HG02884 (cell line): ENCODE data around the gene GTF2IRD2.
"Not testable (repeated sequence)": the region's sequence is repeated elsewhere in the genome, so short reads cannot be mapped to it uniquely, and the experiment has no call there.

ENCODE experiments used
- ATAC-seq: cut with Tn5 transposase; IDR thresholded peaks from one replicate; pipeline ENCODE4 v1.9.1; 2021; ENCODE audit warnings: mild to moderate bottlenecking, moderate library complexity; ENCODE audit not compliant: unreplicated experiment

The GTF2IRD2 gene

GRCh38 chr7:74788369-74789150 lies 62.8 kb downstream of the GTF2IRD2 start:
- ATAC-seq: peak; percentile 85

GRCh38 chr7:74783595-74783994 lies 67.8 kb downstream of the GTF2IRD2 start:
- not testable (repeated sequence) for ATAC-seq

- ATAC-seq: not testable (repeated sequence)
Observed at GRCh38 chr7:74781746-74782145, 69.7 kb downstream of the GTF2IRD2 start.

GRCh38 chr7:74779053-74779452 lies 72.4 kb downstream of the GTF2IRD2 start:
- ATAC-seq: not testable (repeated sequence)

GRCh38 chr7:74775111-74775510 lies 76.3 kb downstream of the GTF2IRD2 start:
- ATAC-seq: peak; percentile 42

GRCh38 chr7:74773760-74774750 lies 77.3 kb downstream of the GTF2IRD2 start, which contains the start of gene NCF1:
TSS of gene NCF1 (plus strand) at chr7:74774011. CDS start at chr7:74774032, 21 bp downstream.
- peak; percentile 80 for ATAC-seq

- not testable (repeated sequence) for ATAC-seq
Observed at GRCh38 chr7:74772093-74772492, 79.3 kb downstream of the GTF2IRD2 start.

- not testable (repeated sequence) for ATAC-seq
Observed at GRCh38 chr7:74770062-74770461, 81.3 kb downstream of the GTF2IRD2 start.

- ATAC-seq: not testable (repeated sequence)
Observed at GRCh38 chr7:74766991-74767390, 84.4 kb downstream of the GTF2IRD2 start.

- ATAC-seq: not testable (repeated sequence)
Observed at GRCh38 chr7:74766509-74766908, 84.9 kb downstream of the GTF2IRD2 start.

GRCh38 chr7:74765205-74765918 lies 86.0 kb downstream of the GTF2IRD2 start:
- not testable (repeated sequence) for ATAC-seq

- ATAC-seq: not testable (repeated sequence)
Observed at GRCh38 chr7:74758982-74759381, 92.4 kb downstream of the GTF2IRD2 start.

GRCh38 chr7:74758268-74758667 lies 93.1 kb downstream of the GTF2IRD2 start:
- not testable (repeated sequence) for ATAC-seq

- not testable (repeated sequence) for ATAC-seq
Observed at GRCh38 chr7:74756673-74757072, 94.7 kb downstream of the GTF2IRD2 start.

- ATAC-seq: not testable (repeated sequence)
Observed at GRCh38 chr7:74753921-74754482, 97.4 kb downstream of the GTF2IRD2 start.
